HG03342 (cell line): ENCODE data around the gene CHRDL2.

ENCODE experiments used
- ATAC-seq: cut with Tn5 transposase; IDR thresholded peaks from one replicate; pipeline ENCODE4 v1.9.1; 2021; ENCODE audit warnings: mild to moderate bottlenecking, moderate library complexity; ENCODE audit not compliant: unreplicated experiment

CHRDL2 gene

GRCh38 chr11:74686792-74687191 lies 44.4 kb downstream of the CHRDL2 start:
- ATAC-seq, result no peak

- ATAC-seq, result no peak
Measured at GRCh38 chr11:74685905-74686304, 45.3 kb downstream of the CHRDL2 start.

- ATAC-seq, result no peak
Measured at GRCh38 chr11:74685338-74685737, 45.9 kb downstream of the CHRDL2 start.

GRCh38 chr11:74684661-74685060 lies 46.6 kb downstream of the CHRDL2 start:
- ATAC-seq, result no peak

- ATAC-seq, result no peak
Measured at GRCh38 chr11:74683941-74684481, 47.2 kb downstream of the CHRDL2 start.

- no peak for ATAC-seq
Measured at GRCh38 chr11:74683279-74683871, 47.9 kb downstream of the CHRDL2 start.

GRCh38 chr11:74682731-74683278 lies 48.4 kb downstream of the CHRDL2 start:
- ATAC-seq, result no peak

- no peak for ATAC-seq
Measured at GRCh38 chr11:74681686-74682651, 49.3 kb downstream of the CHRDL2 start.

- no peak for ATAC-seq
Measured at GRCh38 chr11:74680703-74681531, 50.3 kb downstream of the CHRDL2 start.

GRCh38 chr11:74680035-74680671 lies 51.1 kb downstream of the CHRDL2 start:
- no peak for ATAC-seq

- ATAC-seq, result no peak
Measured at GRCh38 chr11:74679513-74679865, 51.7 kb downstream of the CHRDL2 start.

- no peak for ATAC-seq
Measured at GRCh38 chr11:74678591-74679512, 52.4 kb downstream of the CHRDL2 start.

GRCh38 chr11:74678041-74678440 lies 53.2 kb downstream of the CHRDL2 start:
- ATAC-seq, result no peak

- ATAC-seq, result no peak
Measured at GRCh38 chr11:74677131-74677530, 54.1 kb downstream of the CHRDL2 start.

GRCh38 chr11:74676596-74676995 lies 54.6 kb downstream of the CHRDL2 start:
- ATAC-seq, result no peak

GRCh38 chr11:74675761-74676160 lies 55.5 kb downstream of the CHRDL2 start:
- no peak for ATAC-seq

GRCh38 chr11:74673693-74674360 lies 57.4 kb downstream of the CHRDL2 start:
- no peak for ATAC-seq

GRCh38 chr11:74672956-74673692 lies 58.1 kb downstream of the CHRDL2 start:
- ATAC-seq, result no peak
